CD8-positive, alpha-beta memory T cell (primary cell): Measurements from ENCODE around the gene SERPINB5. TPM values are rescaled to one million over a fixed set of nuclear protein-coding genes. Genes with fewer than 3 reads are reported as not detected.

ENCODE experiments used
- polyA plus RNA-seq: library from polyadenylated mRNA; unstranded; fragments of 300-500 nt; fragmentation: Illumina TruSeq; gene quantifications from one replicate; pipeline ENCODE4 v1.2.3, GENCODE V29; 2021
- total RNA-seq, 2 experiments: library from RNA; stranded (reverse); gene quantifications; one replicate each; pipeline ENCODE4 v1.2.3, GENCODE V29; 2021

The SERPINB5 gene
- total and polyA plus RNA-seq, 3 experiments from 2014 or later = not detected

Other genes with a start within 250 kb of the SERPINB5 start
- 10 to 100 TPM; 58.9 to 60.5 TPM for gene BCL2, start 157.2 kb upstream of the SERPINB5 start, total RNA-seq
- 29.8 TPM for gene BCL2, start 157.2 kb upstream of the SERPINB5 start, polyA plus RNA-seq
- gene KDSR, start 109.8 kb upstream of the SERPINB5 start, total RNA-seq = 10 to 100 TPM; 52.1 to 55.3 TPM
- gene KDSR, start 109.8 kb upstream of the SERPINB5 start, polyA plus RNA-seq = 103 TPM
- gene VPS4B, start 54.5 kb upstream of the SERPINB5 start, total RNA-seq = 10 to 100 TPM; 60.8 to 61.9 TPM
- 74.5 TPM for gene VPS4B, start 54.5 kb upstream of the SERPINB5 start, polyA plus RNA-seq
- gene SERPINB12, start 65.4 kb downstream of the SERPINB5 start, total RNA-seq = not detected
- gene SERPINB12, start 65.4 kb downstream of the SERPINB5 start, polyA plus RNA-seq = not detected
- not detected for gene SERPINB13, start 110.4 kb downstream of the SERPINB5 start, total RNA-seq
- not detected for gene SERPINB13, start 110.4 kb downstream of the SERPINB5 start, polyA plus RNA-seq
- gene SERPINB4, start 167.3 kb downstream of the SERPINB5 start, total RNA-seq = not detected
- gene SERPINB4, start 167.3 kb downstream of the SERPINB5 start, polyA plus RNA-seq = not detected
- not detected for gene SERPINB3, start 184.9 kb downstream of the SERPINB5 start, total RNA-seq
- gene SERPINB3, start 184.9 kb downstream of the SERPINB5 start, polyA plus RNA-seq = not detected
- gene SERPINB11, start 226.0 kb downstream of the SERPINB5 start, total RNA-seq = not detected
- gene SERPINB11, start 226.0 kb downstream of the SERPINB5 start, polyA plus RNA-seq = not detected